Measurements from ENCODE around the gene MRGPRE.

MRGPRE gene

DNA sequence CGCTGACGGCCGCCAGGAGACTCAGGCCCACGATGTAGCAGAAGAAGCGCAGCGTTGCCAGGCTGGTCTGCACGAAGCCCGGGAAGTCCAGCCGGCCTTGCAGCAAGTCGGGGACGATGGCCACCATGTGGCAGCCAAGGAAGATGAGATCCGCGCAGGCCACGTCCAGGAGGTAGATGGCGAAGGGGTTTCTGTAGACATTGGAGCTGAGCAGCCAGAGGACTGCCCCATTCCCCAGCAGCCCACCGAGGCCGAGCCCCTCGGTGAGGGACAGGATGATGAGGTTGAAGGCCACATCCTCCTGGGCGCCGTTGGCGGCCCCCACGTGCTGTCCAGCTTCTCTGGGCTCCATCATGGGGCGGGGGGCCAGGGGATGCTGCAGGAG, 3.8 kb downstream of the MRGPRE start:
- H3K4me3 ChIP-seq (ENCODE audit: low read length): no peak overlapping the region
- DNase-seq (ENCODE audit: low read depth): no peak
- TF ChIP-seq, protein P1, sequence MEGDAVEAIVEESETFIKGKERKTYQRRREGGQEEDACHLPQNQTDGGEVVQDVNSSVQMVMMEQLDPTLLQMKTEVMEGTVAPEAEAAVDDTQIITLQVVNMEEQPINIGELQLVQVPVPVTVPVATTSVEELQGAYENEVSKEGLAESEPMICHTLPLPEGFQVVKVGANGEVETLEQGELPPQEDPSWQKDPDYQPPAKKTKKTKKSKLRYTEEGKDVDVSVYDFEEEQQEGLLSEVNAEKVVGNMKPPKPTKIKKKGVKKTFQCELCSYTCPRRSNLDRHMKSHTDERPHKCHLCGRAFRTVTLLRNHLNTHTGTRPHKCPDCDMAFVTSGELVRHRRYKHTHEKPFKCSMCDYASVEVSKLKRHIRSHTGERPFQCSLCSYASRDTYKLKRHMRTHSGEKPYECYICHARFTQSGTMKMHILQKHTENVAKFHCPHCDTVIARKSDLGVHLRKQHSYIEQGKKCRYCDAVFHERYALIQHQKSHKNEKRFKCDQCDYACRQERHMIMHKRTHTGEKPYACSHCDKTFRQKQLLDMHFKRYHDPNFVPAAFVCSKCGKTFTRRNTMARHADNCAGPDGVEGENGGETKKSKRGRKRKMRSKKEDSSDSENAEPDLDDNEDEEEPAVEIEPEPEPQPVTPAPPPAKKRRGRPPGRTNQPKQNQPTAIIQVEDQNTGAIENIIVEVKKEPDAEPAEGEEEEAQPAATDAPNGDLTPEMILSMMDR (IDR thresholded peaks at IDR 0.05; ENCODE audit: insufficient read depth, low read depth, low read length, missing control alignments): no peak

DNA sequence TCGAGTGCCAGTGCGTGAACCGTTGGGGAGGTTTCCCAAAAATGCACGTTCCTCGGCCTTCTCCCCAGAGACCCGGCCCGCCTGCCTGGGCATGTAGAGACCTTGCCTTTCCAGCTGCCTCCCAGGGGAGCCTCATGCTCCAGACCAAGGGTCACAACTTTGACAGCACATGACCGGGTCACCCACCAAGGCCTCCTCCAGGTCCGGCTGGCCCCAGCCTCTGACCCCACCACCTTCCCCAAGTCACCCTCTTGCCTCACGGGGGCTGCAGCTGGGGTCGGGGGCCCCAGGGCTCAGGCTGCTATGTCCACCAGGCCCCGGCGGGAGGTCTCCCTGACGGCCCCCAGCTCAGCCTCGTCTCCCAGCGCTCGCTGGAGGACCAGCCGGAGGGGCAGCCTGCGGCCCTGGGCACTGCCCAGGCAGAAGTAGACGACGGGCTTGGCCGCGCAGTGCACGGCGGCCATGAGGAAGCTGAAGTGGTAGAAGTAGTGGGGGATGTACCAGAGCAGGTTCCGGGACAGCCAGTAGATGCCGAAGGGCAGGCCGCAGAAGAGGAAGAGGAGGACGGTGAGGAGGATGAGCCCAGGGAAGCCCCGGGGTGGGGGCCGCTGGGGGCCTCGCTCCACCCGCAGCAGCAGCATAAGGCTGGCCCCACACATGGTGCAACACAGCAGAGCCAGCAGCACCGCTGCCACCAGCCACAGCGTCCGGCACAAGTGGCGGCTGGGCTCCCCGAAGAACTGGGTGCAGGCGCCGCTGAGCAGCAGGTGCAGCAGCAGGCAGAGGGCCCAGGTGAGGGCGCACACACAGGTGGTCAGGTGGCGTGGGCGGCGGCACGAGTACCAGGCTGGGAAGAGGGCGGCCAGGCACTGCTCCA, 4.4 kb downstream of the MRGPRE start:
- TF ChIP-seq, protein P1 (IDR thresholded peaks at IDR 0.05; ENCODE audit: insufficient read depth, low read depth, low read length, missing control alignments): no peak
- DNase-seq (ENCODE audit: low read depth): no peak
- H3K4me3 ChIP-seq (ENCODE audit: low read length): no peak overlapping the region

DNA sequence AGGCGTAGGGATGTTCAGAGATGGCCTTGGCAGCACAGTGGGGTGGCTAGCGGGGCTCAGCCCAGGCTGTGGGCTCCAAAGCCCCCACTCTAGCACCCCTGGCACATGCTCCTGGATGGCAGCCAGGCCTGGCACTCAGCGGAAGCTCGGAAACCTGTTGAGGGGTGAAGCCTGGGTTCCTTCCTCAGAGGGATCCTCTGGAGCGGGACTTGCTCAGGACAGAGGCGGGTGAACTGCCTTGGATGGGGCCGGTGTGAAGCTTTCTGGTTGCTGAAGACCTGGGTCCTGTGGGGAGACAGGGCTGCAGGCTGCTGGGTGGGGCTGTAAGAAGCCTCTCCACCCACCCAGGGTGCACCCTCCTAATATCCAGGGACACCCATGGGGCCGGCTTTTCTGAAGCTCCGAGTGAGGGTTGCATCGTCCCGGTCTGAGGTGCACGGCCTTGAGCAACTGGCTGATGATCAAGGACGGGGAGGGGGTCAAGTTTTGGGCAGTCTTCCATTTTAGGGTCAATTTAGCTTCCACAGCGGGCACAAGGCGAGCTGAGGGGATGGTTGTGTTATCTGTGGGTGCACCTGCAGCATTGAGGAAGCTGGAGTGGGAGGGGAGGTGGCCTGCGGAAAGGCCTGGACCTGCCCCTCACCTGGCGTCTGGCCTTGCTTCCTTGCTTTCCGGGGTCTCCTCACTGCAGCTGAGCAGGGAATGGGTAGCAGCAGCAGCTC, 5.2 kb downstream of the MRGPRE start:
- TF ChIP-seq, protein P1 (IDR thresholded peaks at IDR 0.05; ENCODE audit: insufficient read depth, low read depth, low read length, missing control alignments): no peak
- H3K4me3 ChIP-seq (ENCODE audit: low read length): no peak overlapping the region
- no peak for DNase-seq (ENCODE audit: low read depth)

DNA sequence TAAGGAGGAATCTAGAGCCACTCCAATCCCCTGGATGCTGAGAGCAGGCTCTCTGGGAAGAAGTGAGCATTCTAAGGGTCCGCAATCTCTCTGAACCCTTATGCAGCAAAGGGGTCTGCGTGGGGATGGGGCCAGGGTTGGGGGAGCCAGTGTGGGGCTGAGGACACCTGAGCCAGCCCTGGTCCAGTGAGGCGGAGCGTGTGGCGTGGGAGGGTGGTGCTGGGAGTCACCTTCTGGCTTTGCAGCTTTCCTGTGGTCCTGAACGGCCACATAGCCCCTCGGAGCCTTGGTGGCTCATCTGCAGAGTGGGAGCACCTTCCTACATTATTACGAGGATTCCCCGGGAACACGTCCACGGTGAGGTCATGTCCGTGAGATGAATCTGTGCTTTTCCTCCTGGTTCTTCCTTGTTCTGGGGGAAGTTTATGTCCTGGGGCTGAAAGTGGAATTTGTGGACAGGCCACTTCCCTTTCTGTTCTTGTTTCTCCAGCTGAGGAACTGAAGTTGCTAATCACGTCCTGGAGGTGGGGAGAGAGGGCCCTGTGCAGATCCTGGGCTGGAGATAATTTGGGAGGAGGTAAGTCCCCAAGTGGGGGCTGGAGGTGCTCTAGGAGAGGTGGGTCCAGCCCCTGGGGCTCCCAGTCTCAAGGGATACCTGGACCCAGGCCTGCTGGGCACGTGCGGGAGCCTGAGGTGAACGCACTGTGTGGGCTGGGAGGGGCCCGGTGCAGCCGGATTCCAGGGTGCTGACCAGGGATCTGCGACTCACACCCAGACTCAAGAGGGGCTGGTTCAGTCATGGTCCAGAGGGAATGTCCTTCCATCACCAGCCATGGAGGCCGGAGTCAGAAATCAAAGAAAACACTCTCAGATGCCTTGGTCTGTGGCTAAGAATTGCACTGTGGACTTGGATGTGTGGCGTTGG, 6.1 kb downstream of the MRGPRE start:
- TF ChIP-seq, protein P1 (IDR thresholded peaks at IDR 0.05; ENCODE audit: insufficient read depth, low read depth, low read length, missing control alignments): no peak
- no peak overlapping the region for H3K4me3 ChIP-seq (ENCODE audit: low read length)
- no peak for DNase-seq (ENCODE audit: low read depth)

DNA sequence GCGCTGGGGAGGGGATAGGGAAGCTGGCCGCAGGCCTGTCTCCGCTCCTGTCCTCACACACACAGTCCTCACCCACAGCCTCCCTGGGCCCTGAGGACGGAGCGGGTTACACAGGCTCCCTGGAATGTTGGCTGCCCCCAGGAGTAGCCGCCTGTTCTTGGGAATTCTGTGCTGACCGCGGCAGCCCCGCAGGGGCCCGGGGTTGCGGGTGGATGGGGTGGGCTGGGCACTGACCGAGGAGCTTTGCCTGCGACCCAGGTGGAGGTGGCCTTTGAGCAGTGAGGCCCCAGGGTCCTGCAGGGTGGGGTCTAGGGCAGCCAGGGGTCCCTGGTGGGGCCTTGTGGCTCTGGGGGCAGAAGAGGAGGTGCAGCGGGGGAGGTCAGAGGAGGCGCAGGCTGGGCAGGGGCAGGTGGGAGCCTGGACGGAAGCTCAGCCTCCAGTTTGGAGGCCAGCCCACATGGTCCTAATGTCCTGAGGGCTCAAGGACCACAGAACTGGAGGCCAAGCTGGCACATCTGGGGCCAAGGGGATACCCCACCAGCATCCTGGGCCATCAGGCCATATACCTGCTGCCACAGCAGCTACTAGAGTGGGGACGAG, 7.0 kb downstream of the MRGPRE start:
- no peak overlapping the region for H3K4me3 ChIP-seq (ENCODE audit: low read length)
- no peak for DNase-seq (ENCODE audit: low read depth)
- TF ChIP-seq, protein P1 (IDR thresholded peaks at IDR 0.05; ENCODE audit: insufficient read depth, low read depth, low read length, missing control alignments): no peak

DNA sequence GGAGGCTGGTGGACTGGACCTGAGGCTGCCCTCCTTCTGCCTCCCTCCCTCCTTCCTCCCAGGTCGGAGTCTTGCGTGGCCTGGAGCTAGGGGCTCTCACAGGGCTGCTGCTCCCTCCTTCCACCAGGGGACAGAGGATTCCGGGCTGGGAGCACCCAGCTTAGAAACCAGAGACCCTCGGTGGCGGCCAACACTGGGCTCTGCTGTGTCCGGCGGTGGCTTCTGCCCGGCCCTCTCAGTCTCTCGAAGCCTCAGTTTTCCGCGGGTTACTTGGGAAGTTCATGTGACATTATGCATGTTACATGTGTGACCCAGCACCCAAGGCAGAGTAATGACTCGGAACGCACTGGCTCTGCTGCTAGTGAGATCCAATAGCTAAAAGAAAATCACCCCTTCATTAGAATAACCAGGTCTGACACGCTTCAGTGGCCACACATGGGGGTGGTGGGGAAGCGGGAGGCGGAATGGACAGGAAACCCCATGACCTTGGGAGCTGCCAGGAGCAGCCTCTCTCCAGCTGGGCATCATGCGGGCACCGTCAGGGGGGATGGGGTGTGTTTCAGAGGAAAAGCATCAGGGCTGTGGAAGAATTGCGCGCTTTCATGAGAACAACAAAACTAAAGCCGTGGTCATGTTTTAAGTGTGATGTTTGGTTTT, 7.7 kb downstream of the MRGPRE start:
- no peak overlapping the region for H3K4me3 ChIP-seq (ENCODE audit: low read length)
- DNase-seq (ENCODE audit: low read depth): no peak
- TF ChIP-seq, protein P1 (IDR thresholded peaks at IDR 0.05; ENCODE audit: insufficient read depth, low read depth, low read length, missing control alignments): no peak

Data from epithelial cell of esophagus (primary cell).